Activated CD8-positive, alpha-beta T cell treated with anti-CD3 and anti-CD28 coated beads for 36 hours (primary cell): ENCODE data around the gene CDC14A. TPM values are rescaled to one million over a fixed set of nuclear protein-coding genes. Genes with fewer than 3 reads are reported as not detected.
A peak's percentile ranks its signal among the peaks of the same experiment; 100 is the strongest.

Experiments
- ATAC-seq: fragments of 200-7000 bp; cut with Tn5 transposase; one replicate; pipeline ENCODE4 v1.10.0; 2021; ENCODE audit warnings: mild to moderate bottlenecking, moderate library complexity
- CTCF ChIA-PET: fragments of 350-600 bp; sonication (Branson Sonifier 250); formaldehyde crosslinking; loops from one replicate; lab custom pipeline; 2021; ENCODE audit warnings: antibody characterized with exemption; lab: Charles Lee
- POLR2A ChIA-PET: fragments of 350-600 bp; sonication (Branson Sonifier 250); formaldehyde crosslinking; loops from one replicate; lab custom pipeline; 2021; ENCODE audit warnings: antibody characterized with exemption; lab: Charles Lee
- DNase-seq: peaks from one replicate; pipeline ENCODE4 v3.0.0-alpha.2; 2020
- H3K27ac Mint-ChIP-seq: one replicate; pipeline ENCODE4 v1.8.0; 2021; ENCODE audit warnings: mild to moderate bottlenecking, mixed read lengths
- H3K27me3 Mint-ChIP-seq: one replicate; pipeline ENCODE4 v1.8.0; 2021; ENCODE audit warnings: mixed read lengths
- H3K36me3 Mint-ChIP-seq: one replicate; pipeline ENCODE4 v1.8.0; 2021; ENCODE audit warnings: low read depth, mixed read lengths
- H3K4me1 Mint-ChIP-seq: one replicate; pipeline ENCODE4 v1.8.0; 2021; ENCODE audit warnings: low read depth, mixed read lengths
- H3K4me3 Mint-ChIP-seq: one replicate; pipeline ENCODE4 v1.8.0; 2021; ENCODE audit warnings: mild to moderate bottlenecking, moderate library complexity, mixed read lengths
- H3K9me3 Mint-ChIP-seq: one replicate; pipeline ENCODE4 v1.8.0; 2021; ENCODE audit warnings: mixed read lengths
- intact Hi-C: fragments of 100-400 bp; cut with micrococcal nuclease; formaldehyde crosslinking; loops from one replicate; pipeline ENCODE4 v1.10.0; 2022
- total RNA-seq, 2 experiments: library from RNA; stranded (reverse); gene quantifications; one replicate each; pipeline ENCODE4 v1.2.3, GENCODE V29; 2021
- TF ChIP-seq, protein P1 (sequence below): fragments of 200-600 bp; IDR thresholded peaks from one replicate; pipeline ENCODE4 v1.8.0; 2022; ENCODE audit warnings: antibody characterized with exemption, mild to moderate bottlenecking

The CDC14A gene
- total RNA-seq, 2 experiments from 2014 or later: 14.3 to 17.2 TPM

DNA sequence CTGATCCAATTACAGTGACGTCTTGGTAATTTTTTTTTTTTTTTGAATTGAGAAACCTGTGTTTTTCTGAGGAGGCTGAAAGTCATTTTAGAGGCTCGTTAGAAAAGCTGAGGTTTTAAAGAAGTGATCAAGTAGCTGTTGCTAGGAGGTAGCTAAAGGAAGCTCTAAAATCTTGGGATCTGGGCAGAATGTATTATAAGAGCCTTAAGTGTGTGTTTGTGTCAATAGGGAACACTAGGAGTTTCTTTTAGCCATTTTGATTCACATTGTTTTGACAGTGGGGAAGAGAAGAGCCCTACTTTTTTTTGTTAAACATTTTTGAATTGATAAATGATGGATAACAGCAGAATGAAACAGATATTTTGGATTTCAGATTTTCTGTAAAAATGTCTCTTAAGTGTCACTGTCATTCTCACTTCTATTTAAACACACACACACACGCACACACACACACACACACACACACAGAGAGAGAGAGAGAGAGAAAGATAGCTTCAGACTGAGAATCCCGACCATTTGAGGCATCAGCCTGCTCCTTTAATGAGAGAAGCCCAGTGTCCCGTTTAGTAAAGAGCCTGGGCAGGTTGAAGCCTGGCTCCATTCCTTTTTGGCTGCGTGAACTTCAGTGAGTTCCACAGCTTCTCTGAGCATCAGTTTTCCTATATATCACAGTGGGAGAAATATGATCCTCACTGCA lies 106.5 kb downstream of the CDC14A start:
- peaks cover under 1% of the 10 kb centered on the region for H3K36me3 Mint-ChIP-seq
- DNase-seq (no peak), ATAC-seq (no peak)
- TF ChIP-seq, protein P1, sequence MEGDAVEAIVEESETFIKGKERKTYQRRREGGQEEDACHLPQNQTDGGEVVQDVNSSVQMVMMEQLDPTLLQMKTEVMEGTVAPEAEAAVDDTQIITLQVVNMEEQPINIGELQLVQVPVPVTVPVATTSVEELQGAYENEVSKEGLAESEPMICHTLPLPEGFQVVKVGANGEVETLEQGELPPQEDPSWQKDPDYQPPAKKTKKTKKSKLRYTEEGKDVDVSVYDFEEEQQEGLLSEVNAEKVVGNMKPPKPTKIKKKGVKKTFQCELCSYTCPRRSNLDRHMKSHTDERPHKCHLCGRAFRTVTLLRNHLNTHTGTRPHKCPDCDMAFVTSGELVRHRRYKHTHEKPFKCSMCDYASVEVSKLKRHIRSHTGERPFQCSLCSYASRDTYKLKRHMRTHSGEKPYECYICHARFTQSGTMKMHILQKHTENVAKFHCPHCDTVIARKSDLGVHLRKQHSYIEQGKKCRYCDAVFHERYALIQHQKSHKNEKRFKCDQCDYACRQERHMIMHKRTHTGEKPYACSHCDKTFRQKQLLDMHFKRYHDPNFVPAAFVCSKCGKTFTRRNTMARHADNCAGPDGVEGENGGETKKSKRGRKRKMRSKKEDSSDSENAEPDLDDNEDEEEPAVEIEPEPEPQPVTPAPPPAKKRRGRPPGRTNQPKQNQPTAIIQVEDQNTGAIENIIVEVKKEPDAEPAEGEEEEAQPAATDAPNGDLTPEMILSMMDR: no peak
- H3K27me3 Mint-ChIP-seq: no peaks in the 10 kb centered on the region
- intact Hi-C loops: loop anchor here (5.0 to 10.0 kb wide), 2 partner anchors 184 to 652 kb away; no protein-coding TSS in a partner anchor
- H3K27ac Mint-ChIP-seq: peak overlapping the region; percentile 22
- peaks cover 34% of the 10 kb centered on the region for H3K4me1 Mint-ChIP-seq
- POLR2A ChIA-PET: interaction anchor here (0.8 to 2.5 kb wide), 4 partner anchors 14 to 106 kb away, joined by 3 to 10 read pairs (median 5); partner anchors contain the start of gene CDC14A
- no peaks in the 10 kb centered on the region for H3K9me3 Mint-ChIP-seq
- H3K4me3 Mint-ChIP-seq: no peak overlapping the region
- CTCF ChIA-PET: interaction anchor here (0.6 to 7.7 kb wide), 56 partner anchors 8 to 655 kb away, joined by 3 to 77 read pairs (median 4); partner anchors contain the start of genes CDC14A, RTCA and SLC35A3

DNA sequence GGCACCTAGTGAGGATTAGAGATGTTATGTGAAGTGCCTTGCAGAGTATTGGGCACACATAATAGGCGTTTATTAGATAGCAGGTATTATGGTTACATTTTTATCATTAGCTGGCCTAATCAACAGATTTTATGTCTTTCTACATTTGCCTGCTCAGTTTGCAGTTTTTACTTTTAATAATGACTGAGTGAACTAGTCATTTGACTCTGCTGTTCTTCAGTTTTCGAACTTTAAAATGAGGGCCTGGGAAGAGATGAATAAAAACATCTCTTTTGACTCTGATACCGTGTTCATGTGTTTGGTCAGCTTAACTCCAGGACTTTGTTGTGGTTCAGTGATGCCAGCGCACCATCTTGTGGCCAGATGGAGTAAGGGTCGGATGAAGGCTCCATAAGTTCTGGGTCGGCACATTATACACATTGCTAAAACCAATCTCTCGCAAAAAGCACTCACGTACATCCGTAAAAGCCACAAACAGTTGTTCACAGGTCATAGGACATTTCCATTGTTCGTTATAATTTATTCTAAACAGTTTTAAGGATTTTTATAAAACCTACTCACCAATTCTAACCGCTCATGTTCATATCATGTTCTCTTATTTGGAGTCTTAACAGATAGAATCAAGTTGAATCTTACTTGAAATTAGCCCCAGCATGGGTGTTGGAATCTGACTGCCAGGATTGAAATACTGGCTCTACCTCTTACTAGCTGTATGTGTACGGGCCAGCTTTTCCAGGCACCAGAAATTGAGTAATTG lies 107.2 kb downstream of the CDC14A start:
- peak; percentile 88 for DNase-seq
- Mint-ChIP-seq H3K36me3 (peaks cover 2% of the 10 kb centered on the region), H3K4me3 (no peak overlapping the region), H3K9me3 (no peaks in the 10 kb centered on the region), H3K4me1 (peaks cover 35% of the 10 kb centered on the region), H3K27ac (peak overlapping the region; percentile 67), H3K27me3 (no peaks in the 10 kb centered on the region)
- intact Hi-C loops: loop anchor here (5.0 to 10.0 kb wide), 3 partner anchors 83 to 652 kb away; no protein-coding TSS in a partner anchor
- CTCF ChIA-PET: interaction anchor here (0.6 to 7.7 kb wide), 57 partner anchors 8 to 656 kb away, joined by 3 to 77 read pairs (median 4); partner anchors contain the start of genes CDC14A, RTCA and SLC35A3
- POLR2A ChIA-PET: interaction anchor here (0.8 to 2.5 kb wide), 4 partner anchors 14 to 107 kb away, joined by 3 to 10 read pairs (median 5); partner anchors contain the start of gene CDC14A
- TF ChIP-seq, protein P1: peak; percentile 83
- peak; percentile 83 for ATAC-seq

- Mint-ChIP-seq H3K4me1 (peaks cover 28% of the 10 kb centered on the region), H3K27me3 (no peaks in the 10 kb centered on the region), H3K36me3 (peaks cover 5% of the 10 kb centered on the region), H3K27ac (no peak overlapping the region), H3K4me3 (no peak overlapping the region), H3K9me3 (no peaks in the 10 kb centered on the region)
- CTCF ChIA-PET: interaction anchor here (0.8 to 7.7 kb wide), 13 partner anchors 8 to 408 kb away, joined by 3 to 77 read pairs (median 6); partner anchors contain the start of genes CDC14A, GPR88 and RTCA
- TF ChIP-seq, protein P1: no peak
- ATAC-seq (no peak), DNase-seq (no peak)
- intact Hi-C loops: loop anchor here (5.0 kb wide), 1 partner anchor 81 kb away; no protein-coding TSS in a partner anchor
- POLR2A ChIA-PET: interaction anchor here (0.9 kb wide), 1 partner anchor 103 kb away, joined by 3 read pairs; no protein-coding TSS in a partner anchor
Observed at GRCh38 chr1:100461222-100461621, 108.9 kb downstream of the CDC14A start.

DNA sequence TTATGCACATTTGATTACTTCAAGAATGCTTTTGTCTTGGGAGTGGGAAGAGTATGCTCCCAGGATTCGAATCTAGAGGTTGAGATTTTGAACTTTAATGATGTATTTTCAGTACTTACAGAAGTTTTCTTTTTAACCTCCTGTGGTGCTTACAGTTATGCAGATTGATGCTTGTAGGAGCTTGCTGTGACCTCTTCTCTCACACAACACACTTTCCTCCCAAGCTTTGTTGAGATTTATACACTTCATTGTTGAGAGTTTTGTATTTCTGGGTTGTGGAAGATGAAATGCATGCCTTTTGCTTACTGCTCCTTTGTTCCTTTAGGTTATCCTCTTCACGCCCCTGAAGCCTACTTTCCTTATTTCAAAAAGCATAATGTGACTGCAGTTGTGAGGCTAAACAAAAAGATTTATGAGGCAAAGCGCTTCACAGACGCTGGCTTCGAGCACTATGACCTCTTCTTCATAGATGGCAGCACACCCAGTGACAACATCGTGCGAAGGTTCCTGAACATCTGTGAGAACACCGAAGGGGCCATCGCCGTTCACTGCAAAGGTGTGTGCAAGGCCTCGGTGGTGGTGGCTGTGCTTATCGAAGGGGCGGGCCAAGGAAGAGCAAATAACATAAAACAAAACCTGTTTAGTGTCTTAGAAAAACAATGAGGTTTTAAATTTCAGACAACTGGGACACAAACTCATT lies 110.2 kb downstream of the CDC14A start:
- ChIA-PET CTCF (interaction anchor here (0.9 to 5.0 kb wide), 7 partner anchors 68 to 407 kb away, joined by 3 to 33 read pairs (median 5); no protein-coding TSS in a partner anchor), POLR2A (no interaction called here)
- ATAC-seq (no peak), DNase-seq (no peak)
- Mint-ChIP-seq H3K4me1 (peaks cover 28% of the 10 kb centered on the region), H3K27me3 (no peaks in the 10 kb centered on the region), H3K4me3 (no peak overlapping the region), H3K27ac (no peak overlapping the region), H3K9me3 (no peaks in the 10 kb centered on the region), H3K36me3 (peaks cover 10% of the 10 kb centered on the region)
- TF ChIP-seq, protein P1: no peak
- intact Hi-C loops: loop anchor here (2.0 to 5.0 kb wide), 2 partner anchors 80 to 406 kb away; no protein-coding TSS in a partner anchor
